Astrocyte of the spinal cord (primary cell): Measurements from ENCODE around the gene ZSWIM4.
"Not testable (repeated sequence)": the region's sequence is repeated elsewhere in the genome, so short reads cannot be mapped to it uniquely, and the experiment has no call there.

ENCODE experiments used
- DNase-seq: peaks from one replicate; pipeline ENCODE4 v3.0.0; 2011; ENCODE audit warnings: low read depth, low spot score
- H3K4me3 ChIP-seq: 2 replicates; pipeline ENCODE4 v1.5.1; 2011; ENCODE audit warnings: low read depth, mild to moderate bottlenecking, low read length, moderate library complexity
- in situ Hi-C: cut with HindIII; loops from 2 replicates; pipeline ENCODE4 v1.10.0; 2017; ENCODE audit warnings: low sequenced_read_pairs
- TF ChIP-seq, protein P1 (sequence below): IDR thresholded peaks from 2 replicates; pipeline ENCODE4 v1.5.1; 2012; ENCODE audit warnings: low read depth, mild to moderate bottlenecking, low read length, inconsistent platforms

The ZSWIM4 gene

DNA sequence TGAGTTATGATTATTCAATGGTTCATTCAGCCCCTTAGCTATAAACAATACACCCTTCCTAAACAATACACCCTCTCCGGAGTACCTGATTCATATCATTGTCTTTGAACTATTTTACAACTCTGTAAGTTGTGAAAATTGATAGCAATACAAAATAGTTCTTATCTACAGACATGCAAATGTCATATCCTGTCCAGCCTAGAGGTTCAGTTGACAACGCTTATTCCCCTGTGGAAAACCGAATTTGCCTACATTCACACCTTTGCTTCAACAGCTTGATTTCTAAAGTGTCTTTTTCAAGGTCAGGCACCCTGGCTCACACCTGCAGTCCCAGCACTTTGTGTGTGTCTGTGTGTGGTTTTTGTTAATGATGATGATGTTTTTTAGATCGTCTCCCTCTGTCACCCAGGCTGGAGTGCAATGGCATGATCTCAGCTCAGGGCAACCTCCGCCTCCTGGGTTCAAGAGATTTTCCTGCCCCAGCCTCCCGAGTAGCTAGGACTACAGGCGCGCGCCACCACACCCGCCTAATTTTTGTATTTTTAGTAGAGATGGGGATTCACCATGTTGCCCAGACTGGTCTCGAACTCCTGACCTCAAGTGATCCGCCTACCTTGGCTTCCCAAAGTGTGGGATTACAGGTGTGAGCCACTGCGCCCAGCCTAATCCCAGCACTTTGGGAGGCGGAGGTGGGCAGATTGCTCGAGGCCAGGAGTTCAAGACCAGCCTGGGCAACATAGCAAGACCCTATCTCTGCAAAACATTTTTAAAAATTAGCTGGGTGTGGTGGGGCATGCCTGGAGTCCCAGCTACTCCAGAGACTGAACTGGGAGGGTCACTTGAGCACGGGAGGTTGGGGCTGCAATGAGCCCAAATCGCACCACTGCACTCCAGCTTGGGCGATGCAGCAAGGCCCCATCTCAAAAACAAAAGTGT lies 11.4 kb upstream of the ZSWIM4 start:
- TF ChIP-seq, protein P1, sequence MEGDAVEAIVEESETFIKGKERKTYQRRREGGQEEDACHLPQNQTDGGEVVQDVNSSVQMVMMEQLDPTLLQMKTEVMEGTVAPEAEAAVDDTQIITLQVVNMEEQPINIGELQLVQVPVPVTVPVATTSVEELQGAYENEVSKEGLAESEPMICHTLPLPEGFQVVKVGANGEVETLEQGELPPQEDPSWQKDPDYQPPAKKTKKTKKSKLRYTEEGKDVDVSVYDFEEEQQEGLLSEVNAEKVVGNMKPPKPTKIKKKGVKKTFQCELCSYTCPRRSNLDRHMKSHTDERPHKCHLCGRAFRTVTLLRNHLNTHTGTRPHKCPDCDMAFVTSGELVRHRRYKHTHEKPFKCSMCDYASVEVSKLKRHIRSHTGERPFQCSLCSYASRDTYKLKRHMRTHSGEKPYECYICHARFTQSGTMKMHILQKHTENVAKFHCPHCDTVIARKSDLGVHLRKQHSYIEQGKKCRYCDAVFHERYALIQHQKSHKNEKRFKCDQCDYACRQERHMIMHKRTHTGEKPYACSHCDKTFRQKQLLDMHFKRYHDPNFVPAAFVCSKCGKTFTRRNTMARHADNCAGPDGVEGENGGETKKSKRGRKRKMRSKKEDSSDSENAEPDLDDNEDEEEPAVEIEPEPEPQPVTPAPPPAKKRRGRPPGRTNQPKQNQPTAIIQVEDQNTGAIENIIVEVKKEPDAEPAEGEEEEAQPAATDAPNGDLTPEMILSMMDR = no peak
- DNase-seq = no peak
- no peak overlapping the region for H3K4me3 ChIP-seq
- in situ Hi-C loops = no loop called here

DNA sequence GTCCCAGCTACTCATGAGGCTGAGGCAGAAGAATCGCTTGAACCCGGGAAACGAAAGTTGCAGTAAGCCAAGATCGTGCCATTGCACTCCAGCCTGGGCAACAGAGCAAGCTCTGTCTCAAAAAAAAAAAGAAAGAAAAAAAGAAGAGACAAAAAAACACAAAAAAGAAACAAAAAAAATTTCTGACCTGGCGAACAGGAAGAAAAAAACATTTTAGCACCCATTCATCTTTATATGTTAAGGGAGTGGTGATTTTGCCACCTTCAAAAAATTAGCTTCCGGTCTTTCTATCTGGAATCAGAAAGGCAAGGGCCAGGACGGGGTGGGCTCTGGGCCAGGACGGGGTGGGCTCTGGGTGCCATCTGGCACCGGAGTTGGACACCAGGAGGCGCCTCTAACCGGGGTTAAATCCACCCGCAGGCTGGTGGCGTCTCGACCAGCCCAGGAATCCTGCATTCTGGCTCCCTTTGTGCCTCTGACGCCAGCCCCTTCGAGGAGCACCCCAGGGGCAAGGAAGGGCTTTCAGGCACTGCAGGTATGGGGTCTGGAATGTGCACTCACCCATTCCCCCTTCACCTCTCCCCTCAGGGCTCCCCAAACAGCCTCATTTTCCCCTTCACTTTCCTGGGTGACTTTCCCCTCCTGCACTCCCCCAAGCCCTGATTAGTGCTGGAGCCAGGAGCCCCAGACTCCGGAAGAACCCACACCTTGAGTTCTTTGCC lies 10.4 kb upstream of the ZSWIM4 start:
- DNase-seq = peak; percentile 63
- in situ Hi-C loops = no loop called here
- H3K4me3 ChIP-seq = no peak overlapping the region
- TF ChIP-seq, protein P1 = peak; percentile 73

DNA sequence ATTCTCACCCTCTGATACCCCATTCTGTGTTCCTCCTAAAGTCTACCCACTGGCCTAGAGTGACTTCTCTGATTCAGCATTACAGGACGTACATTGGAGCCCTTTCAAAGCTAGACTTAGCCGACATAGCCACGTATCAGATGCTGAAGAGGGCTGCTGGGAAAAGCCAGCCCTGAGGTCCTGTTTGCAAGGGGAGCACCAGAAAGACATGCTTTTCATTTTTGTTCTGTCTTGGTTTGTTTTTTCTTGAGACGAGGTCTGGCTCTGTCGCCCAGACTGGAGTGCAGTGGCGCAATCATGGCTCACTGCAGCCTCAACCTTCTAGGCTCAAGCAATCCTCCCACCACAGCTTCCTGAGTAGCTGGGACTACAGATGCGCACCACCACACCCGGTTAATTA lies 6.3 kb upstream of the ZSWIM4 start:
- H3K4me3 ChIP-seq = no peak overlapping the region
- TF ChIP-seq, protein P1 = no peak
- peak; percentile 61 for DNase-seq
- in situ Hi-C loops = no loop called here

DNA sequence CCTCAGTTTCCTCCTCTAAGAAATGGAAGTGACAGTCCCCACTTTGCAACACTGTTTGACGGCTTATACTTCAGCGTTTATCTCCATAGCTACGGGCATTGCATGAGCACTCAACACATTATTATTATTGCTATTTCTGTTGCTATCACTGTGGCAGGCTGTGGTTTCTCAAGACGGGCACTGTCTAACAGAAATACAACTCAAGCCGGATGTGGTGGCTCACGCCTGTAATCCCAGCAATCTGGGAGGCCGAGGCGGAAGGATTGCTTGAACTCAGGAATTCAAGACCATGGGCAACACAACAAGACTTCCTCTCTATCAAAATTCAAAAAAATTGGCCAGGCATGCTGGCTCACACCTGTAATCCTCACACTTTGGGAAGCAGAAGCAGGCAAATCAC lies 4.9 kb upstream of the ZSWIM4 start:
- in situ Hi-C loops = no loop called here
- DNase-seq = no peak
- no peak overlapping the region for H3K4me3 ChIP-seq
- TF ChIP-seq, protein P1 = no peak

DNA sequence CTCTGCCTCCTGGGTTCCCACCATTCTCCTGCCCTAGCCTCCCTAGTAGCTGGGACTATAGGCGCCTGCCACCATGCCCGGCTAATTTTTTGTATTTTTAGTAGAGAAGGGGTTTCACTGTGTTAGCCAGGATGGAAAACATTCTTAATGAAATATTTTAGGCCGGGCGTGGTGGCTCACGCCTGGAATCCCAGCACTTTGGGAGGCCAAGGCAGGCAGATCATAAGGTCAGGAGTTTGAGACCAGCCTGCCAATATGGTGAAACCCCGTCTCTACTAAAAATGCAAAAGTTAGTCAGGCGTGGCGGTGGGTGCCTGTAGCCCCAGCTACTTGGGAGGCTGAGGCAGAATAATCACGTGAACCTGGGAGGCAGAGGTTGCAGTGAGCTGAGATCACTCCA lies 1.9 kb upstream of the ZSWIM4 start:
- H3K4me3 ChIP-seq, in situ Hi-C loops, DNase-seq: not testable (repeated sequence)

DNA sequence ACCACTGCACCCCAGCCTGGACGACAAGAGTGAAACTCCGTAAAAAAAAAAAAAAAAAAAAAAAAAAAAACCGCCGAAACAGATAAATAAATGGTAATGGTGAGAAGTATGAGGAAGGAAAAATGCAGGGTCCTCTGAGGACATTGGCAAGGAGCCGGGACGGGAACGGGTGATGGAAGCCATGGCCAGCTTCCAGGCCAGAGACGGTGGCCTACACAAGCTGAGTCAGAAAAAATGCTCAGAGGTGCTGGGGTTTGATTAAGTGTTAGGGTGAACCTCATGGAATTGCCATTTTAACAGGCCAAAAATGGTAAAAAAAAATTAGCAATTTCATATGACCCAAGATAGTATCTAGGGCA lies 866 bp upstream of the ZSWIM4 start:
- peak; percentile 92 for DNase-seq
- H3K4me3 ChIP-seq = peak overlapping the region; percentile 78
- TF ChIP-seq, protein P1 = no peak
- in situ Hi-C loops = no loop called here

DNA sequence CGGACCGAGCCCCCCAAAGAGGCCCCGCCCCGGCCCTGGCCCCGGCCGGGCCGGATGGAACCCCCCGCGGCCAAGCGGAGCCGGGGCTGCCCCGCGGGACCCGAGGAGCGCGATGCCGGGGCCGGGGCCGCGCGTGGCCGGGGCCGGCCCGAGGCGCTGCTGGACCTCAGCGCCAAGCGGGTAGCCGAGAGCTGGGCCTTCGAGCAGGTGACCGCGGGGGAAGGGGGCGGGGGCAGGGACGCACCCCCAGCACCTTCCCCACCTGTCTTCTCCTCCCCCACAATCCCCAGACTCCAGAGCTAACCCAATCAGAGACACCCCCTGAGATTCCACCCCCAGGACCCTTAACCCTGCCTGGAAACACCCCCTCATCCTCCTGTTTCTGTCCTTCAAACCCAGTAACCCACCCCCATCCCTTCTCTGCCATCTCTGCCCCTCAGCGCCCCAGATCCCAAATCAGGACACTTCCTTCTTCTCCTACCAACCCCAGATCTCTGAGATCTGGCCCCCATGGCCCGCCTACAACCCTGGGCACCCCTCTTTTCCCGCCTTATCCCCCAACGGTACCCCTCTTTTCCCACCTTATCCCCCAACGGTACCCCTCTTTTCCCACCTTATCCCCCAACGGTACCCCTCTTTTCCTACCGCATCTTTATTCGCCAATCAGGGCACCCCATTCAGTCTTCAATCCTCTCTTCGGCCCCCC lies 505 bp downstream of the ZSWIM4 start:
- TF ChIP-seq, protein P1 = no peak
- no peak for DNase-seq
- H3K4me3 ChIP-seq = peak overlapping the region; percentile 73
- in situ Hi-C loops = no loop called here
